ENCODE data around the gene BLOC1S4. TPM values are rescaled to one million over a fixed set of nuclear protein-coding genes. Genes with fewer than 3 reads are reported as not detected.
"Not testable (repeated sequence)": the region's sequence is repeated elsewhere in the genome, so short reads cannot be mapped to it uniquely, and the experiment has no call there.

The BLOC1S4 gene
- total RNA-seq, 1 donor from 2014 or later, result 21.4 TPM

DNA sequence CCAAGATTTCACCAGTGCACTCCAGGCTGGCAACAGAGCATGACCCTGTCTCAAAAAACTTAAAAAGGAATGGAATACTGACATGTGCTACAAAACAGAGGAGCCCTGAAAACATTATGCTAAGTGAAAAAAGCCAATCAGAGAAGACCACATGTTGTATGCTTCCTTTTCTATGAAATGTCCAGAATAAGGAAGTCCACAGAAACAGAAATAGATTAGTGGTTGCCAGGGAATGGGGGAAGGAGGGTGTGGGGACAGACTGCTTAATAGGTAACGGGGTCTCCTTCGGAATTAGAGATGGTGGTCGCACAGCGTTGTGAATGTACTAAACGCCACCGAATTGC is 36.5 kb downstream of the BLOC1S4 start:
- H3K36me3 ChIP-seq (ENCODE audit: control insufficient read depth, insufficient read depth, low read length), result no peaks in the 10 kb centered on the region
- DNase-seq (ENCODE audit: low read depth), result no peak
- no peak overlapping the region for H3K4me3 ChIP-seq (ENCODE audit: low read depth, low read length)
- TF ChIP-seq, protein P1, sequence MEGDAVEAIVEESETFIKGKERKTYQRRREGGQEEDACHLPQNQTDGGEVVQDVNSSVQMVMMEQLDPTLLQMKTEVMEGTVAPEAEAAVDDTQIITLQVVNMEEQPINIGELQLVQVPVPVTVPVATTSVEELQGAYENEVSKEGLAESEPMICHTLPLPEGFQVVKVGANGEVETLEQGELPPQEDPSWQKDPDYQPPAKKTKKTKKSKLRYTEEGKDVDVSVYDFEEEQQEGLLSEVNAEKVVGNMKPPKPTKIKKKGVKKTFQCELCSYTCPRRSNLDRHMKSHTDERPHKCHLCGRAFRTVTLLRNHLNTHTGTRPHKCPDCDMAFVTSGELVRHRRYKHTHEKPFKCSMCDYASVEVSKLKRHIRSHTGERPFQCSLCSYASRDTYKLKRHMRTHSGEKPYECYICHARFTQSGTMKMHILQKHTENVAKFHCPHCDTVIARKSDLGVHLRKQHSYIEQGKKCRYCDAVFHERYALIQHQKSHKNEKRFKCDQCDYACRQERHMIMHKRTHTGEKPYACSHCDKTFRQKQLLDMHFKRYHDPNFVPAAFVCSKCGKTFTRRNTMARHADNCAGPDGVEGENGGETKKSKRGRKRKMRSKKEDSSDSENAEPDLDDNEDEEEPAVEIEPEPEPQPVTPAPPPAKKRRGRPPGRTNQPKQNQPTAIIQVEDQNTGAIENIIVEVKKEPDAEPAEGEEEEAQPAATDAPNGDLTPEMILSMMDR (IDR thresholded peaks at IDR 0.05; ENCODE audit: insufficient read depth, low read length, poor library complexity, severe bottlenecking), result no peak
- no peaks in the 10 kb centered on the region for H3K27me3 ChIP-seq (ENCODE audit: control insufficient read depth, insufficient read depth, low read length)

DNA sequence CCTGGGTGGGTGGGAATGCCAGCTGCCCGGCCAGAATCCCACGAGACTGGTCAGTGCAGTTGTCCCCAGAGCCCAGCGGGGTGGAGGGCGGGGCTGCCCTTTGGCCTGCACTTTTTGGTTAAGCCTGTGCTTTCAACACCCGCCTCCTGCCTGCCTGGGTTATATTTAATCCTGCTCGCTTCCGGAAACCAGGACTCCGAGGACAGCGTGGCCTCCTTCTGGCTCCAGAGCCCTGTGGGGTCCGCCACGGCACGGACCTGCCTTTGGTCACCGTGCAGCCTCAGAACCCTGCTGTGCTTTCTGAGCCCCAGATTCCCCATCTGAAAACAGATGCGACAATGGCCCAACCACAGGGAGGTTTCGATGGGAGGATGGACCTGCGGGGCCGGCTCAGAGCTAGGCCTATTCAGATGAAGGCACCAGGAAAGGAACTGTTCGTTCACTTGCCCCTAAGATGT is 37.2 kb downstream of the BLOC1S4 start:
- Histone ChIP-seq H3K36me3 (ENCODE audit: control insufficient read depth, insufficient read depth, low read length) (no peaks in the 10 kb centered on the region), H3K27me3 (ENCODE audit: control insufficient read depth, insufficient read depth, low read length) (no peaks in the 10 kb centered on the region), H3K4me3 (ENCODE audit: low read depth, low read length) (no peak overlapping the region)
- TF ChIP-seq, protein P1 (IDR thresholded peaks at IDR 0.05; ENCODE audit: insufficient read depth, low read length, poor library complexity, severe bottlenecking), result no peak
- DNase-seq (ENCODE audit: low read depth), result no peak

DNA sequence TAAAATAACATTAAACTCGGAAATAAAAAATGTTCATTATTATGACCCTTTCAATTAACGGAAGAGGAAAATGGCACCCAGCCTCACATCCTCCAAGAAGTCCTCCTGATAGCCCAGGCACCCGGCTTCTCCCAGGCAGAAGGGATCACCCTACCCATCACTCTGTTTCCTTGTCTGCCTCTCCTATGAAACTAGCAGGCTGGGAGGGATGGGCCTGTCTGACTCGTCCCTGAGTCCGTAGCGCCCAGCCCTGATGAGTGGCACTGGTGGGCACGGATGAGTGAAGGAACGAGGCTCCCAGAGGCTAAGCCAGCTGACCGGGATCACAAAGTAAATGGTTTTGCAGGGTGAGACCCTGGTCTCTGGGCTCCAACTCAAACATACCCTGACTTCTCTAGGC is 37.9 kb downstream of the BLOC1S4 start:
- TF ChIP-seq, protein P1 (IDR thresholded peaks at IDR 0.05; ENCODE audit: insufficient read depth, low read length, poor library complexity, severe bottlenecking), result no peak
- DNase-seq (ENCODE audit: low read depth), result no peak
- no peaks in the 10 kb centered on the region for H3K27me3 ChIP-seq (ENCODE audit: control insufficient read depth, insufficient read depth, low read length)
- no peaks in the 10 kb centered on the region for H3K36me3 ChIP-seq (ENCODE audit: control insufficient read depth, insufficient read depth, low read length)
- no peak overlapping the region for H3K4me3 ChIP-seq (ENCODE audit: low read depth, low read length)

DNA sequence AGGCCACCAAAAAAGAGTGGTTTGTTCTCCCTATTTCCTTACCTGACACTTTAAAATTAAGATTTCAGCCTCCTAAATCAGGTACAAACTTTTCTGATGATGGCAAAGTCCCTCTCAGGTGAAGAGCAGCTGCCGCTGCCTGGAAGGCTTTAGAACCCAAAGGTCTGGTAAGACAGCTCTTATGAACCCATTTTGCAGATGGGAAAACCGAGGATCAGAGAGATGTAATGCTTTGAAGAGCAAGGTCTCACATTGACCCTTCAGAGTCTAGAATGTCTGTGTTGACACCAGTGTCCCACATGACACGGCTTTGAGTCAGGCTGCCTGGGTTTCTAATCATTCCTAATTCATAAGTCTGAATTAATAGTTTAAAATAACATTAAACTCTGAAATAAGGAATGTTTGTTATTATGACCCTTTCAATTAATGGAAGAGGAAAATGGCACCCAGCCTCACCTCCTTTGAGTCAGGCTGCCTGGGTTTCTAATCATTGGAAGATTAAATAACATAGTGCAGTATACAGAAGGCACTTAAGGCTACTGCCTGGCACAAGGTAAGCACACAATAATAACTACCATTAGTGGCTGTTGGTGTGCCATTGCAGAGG is 38.6 kb downstream of the BLOC1S4 start:
- TF ChIP-seq, protein P1 (IDR thresholded peaks at IDR 0.05; ENCODE audit: insufficient read depth, low read length, poor library complexity, severe bottlenecking), result no peak
- no peak for DNase-seq (ENCODE audit: low read depth)
- H3K27me3 ChIP-seq (ENCODE audit: control insufficient read depth, insufficient read depth, low read length), result no peaks in the 10 kb centered on the region
- H3K36me3 ChIP-seq (ENCODE audit: control insufficient read depth, insufficient read depth, low read length), result no peaks in the 10 kb centered on the region
- no peak overlapping the region for H3K4me3 ChIP-seq (ENCODE audit: low read depth, low read length)

DNA sequence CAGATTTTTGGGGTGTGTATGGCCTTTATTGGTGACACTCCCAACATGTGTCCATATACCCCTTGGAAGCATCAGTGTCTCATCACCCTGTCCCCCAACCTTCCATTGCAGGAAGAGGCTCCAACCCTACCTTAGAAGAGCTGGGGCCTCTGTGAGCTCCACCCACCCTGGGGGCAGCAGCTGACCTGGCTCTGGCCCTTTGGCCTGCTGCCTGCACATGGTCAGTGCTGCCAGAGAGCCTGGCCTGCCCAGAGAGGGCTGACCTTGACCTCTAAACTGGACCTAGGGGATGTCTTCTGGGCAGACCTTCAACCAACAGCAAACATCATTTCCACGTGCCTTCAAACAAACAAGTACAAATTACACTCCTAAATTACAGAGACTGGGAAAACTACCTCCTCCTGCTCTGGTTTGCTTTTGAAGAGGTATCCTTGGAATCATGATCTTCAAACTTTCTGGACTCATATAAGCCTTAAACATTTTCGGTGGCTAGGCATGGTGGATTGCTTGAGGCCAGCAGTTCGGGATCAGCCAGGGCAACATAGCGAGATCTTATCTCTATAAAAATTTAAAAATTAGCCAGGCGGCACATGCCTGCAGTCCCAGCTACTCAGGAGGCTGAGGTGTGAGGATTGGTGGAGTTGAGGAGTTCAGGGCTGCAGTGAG is 39.2 kb downstream of the BLOC1S4 start:
- no peak for DNase-seq (ENCODE audit: low read depth)
- H3K27me3 ChIP-seq (ENCODE audit: control insufficient read depth, insufficient read depth, low read length), result no peaks in the 10 kb centered on the region
- TF ChIP-seq, protein P1 (IDR thresholded peaks at IDR 0.05; ENCODE audit: insufficient read depth, low read length, poor library complexity, severe bottlenecking), result no peak
- no peaks in the 10 kb centered on the region for H3K36me3 ChIP-seq (ENCODE audit: control insufficient read depth, insufficient read depth, low read length)
- no peak overlapping the region for H3K4me3 ChIP-seq (ENCODE audit: low read depth, low read length)

DNA sequence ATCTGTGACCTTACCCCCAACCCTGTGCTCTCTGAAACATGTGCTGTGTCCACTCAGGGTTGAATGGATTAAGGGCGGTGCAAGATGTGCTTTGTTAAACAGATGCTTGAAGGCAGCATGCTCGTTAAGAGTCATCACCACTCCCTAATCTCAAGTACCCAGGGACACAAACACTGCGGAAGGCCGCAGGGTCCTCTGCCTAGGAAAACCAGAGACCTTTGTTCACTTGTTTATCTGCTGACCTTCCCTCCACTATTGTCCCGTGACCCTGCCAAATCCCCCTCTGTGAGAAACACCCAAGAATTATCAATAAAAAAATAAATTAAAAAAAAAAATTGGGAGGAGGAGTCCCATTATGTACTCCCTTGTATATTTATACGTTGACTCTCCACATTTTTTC is 40.4 kb downstream of the BLOC1S4 start:
- not testable (repeated sequence) for H3K36me3 ChIP-seq (ENCODE audit: control insufficient read depth, insufficient read depth, low read length); H3K27me3 ChIP-seq (ENCODE audit: control insufficient read depth, insufficient read depth, low read length); H3K4me3 ChIP-seq (ENCODE audit: low read depth, low read length); DNase-seq (ENCODE audit: low read depth)

All from kidney epithelial cell (primary cell).